ENCODE measurements around the gene PTPRT.

Gene PTPRT

DNA sequence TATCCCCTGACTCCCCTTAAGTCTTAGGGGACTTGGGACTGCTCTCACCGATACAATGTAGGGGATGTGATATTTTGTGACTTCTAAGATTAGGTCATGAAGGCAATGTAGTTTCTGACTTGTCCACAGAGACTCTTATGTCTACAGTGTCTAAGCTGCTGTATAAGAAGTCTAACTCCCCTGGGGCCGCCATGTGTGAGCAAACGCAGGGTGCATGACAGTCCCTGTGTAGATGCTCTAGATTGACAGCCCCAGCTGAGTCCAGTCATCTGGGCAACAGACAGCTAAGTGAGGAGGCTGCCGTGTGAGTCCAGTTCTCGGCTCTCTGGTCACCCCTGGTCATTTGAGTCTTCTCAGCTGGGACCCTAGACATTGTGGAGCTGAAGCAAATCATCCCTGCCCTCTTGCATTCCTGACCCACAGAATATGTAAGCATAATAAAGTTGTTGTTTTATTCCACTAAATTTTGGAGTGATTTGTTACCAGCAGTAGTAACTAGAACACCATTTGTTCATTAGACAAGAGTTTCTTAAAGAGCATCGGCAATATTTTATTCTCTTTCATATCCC lies 828.2 kb downstream of the PTPRT start:
- no peak overlapping the region for H3K4me3 ChIP-seq
- DNase-seq (ENCODE audit: low spot score): no peak
- TF ChIP-seq, protein P1, sequence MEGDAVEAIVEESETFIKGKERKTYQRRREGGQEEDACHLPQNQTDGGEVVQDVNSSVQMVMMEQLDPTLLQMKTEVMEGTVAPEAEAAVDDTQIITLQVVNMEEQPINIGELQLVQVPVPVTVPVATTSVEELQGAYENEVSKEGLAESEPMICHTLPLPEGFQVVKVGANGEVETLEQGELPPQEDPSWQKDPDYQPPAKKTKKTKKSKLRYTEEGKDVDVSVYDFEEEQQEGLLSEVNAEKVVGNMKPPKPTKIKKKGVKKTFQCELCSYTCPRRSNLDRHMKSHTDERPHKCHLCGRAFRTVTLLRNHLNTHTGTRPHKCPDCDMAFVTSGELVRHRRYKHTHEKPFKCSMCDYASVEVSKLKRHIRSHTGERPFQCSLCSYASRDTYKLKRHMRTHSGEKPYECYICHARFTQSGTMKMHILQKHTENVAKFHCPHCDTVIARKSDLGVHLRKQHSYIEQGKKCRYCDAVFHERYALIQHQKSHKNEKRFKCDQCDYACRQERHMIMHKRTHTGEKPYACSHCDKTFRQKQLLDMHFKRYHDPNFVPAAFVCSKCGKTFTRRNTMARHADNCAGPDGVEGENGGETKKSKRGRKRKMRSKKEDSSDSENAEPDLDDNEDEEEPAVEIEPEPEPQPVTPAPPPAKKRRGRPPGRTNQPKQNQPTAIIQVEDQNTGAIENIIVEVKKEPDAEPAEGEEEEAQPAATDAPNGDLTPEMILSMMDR (IDR thresholded peaks at IDR 0.05): no peak

DNA sequence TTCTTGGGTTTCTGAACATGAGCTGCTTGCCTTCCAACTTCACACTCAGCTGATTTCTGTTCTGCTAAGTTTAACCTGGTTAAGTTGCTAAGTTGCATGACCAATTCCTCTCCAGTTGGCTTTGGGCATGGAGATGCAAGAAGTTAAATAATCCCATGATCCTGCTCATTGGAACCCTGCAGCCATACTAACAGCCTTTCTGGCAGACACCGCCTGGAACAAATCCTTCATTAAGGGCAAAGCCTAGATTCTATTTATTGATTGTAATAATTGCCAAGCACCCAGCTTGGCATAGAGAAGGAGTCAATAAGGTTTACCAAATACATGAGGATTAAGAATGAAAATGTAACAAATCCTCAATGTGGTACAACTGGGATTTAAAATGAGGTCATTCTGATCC lies 829.1 kb downstream of the PTPRT start:
- TF ChIP-seq, protein P1 (IDR thresholded peaks at IDR 0.05): no peak
- Histone ChIP-seq H3K27ac (no peak overlapping the region), H3K4me3 (no peak overlapping the region)
- DNase-seq (ENCODE audit: low spot score): no peak

More for the DNA sequence above, 828.2 kb downstream of the PTPRT start:
- H3K27ac ChIP-seq: no peak overlapping the region

GRCh38 chr20:42359617-42360016 lies 830.1 kb downstream of the PTPRT start:
- no peak overlapping the region for H3K27ac ChIP-seq
- H3K4me3 ChIP-seq: no peak overlapping the region
- TF ChIP-seq, protein P1 (IDR thresholded peaks at IDR 0.05): no peak
- DNase-seq (ENCODE audit: low spot score): no peak

- Histone ChIP-seq H3K27ac (no peak overlapping the region), H3K4me3 (no peak overlapping the region)
- TF ChIP-seq, protein P1 (IDR thresholded peaks at IDR 0.05): no peak
- no peak for DNase-seq (ENCODE audit: low spot score)
Measured at GRCh38 chr20:42352096-42352495, 837.6 kb downstream of the PTPRT start.

DNA sequence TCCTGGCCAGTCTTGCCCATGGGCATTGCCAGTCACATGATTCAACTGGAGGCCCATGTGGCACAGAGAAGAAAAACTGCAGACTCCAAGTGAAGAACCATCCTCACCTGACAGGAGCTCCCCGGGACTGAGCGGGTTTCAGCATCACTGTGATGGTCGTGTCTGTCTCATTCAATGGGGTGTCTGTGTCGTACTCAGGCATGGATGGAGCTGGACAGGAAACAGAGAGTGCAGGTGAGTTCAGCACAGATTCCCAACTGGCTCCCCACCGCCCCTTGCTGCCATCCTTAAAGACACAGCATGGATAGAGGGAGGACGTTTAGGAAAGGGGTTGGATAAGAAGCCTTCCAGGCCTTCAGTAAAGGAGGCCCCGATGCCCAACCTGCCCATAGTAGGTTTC lies 839.2 kb downstream of the PTPRT start:
- Histone ChIP-seq H3K27ac (no peak overlapping the region), H3K4me3 (no peak overlapping the region)
- TF ChIP-seq, protein P1 (IDR thresholded peaks at IDR 0.05): no peak
- no peak for DNase-seq (ENCODE audit: low spot score)

DNA sequence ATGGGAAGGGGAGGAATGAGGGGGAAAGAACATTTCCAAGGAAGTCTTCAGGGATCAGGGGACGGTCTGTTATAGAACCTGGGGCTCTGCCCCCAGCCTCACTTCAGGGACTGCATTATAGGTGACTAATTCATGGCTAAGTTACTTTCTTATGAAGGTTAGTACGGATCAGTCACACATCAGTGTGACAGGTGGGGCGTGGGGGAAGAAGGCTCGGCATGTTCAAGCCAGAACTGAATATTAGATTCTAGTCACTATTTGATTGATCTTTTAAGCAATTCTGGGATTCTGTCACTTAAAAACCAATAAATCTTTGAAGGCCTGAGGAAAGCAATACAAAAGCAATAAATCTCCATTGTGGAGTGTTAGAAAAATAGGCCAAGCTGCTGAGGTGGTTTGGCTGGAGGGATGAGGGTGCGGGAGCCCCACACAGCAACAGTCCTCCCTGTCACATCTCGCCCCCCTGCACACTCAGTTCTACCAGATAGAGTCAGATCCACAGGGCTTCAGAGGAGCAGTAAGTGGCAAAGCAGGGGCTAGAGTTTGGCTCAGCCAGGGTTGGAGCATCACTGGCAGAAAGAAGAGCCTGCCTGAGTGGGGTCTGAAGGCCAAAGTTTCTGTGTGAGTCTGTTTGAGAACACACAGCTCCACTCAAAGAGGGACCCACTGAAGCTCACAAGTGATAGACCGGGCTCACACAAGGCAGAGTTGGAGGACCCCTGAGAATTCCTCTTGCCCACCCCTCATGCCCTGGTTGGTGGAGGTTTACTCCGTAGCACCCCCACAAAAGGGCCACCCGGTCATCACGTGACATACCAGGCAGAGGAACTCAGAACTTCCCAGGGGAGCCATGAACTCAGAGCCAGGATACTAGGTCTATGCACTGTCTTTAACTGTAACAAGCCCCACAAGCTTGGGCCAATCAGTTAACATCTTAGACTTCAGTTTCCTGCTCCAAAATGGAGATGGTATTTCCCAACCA lies 843.2 kb downstream of the PTPRT start:
- no peak overlapping the region for H3K4me3 ChIP-seq
- TF ChIP-seq, protein P1 (IDR thresholded peaks at IDR 0.05): no peak
- no peak overlapping the region for H3K27ac ChIP-seq
- DNase-seq (ENCODE audit: low spot score): no peak
